AG04449 (cell line): Measurements from ENCODE around the gene RCBTB2.

Source experiments
- CTCF ChIA-PET: fragments of 350-600 bp; formaldehyde crosslinking; extraction: SDS; loops from one replicate; lab custom pipeline; 2021; ENCODE audit warnings: antibody characterized with exemption; lab: Yijun Ruan, JAX
- POLR2A ChIA-PET: fragments of 400-600, 350-600 bp; formaldehyde crosslinking; extraction: SDS; loops from one replicate; lab custom pipeline; 2020; ENCODE audit warnings: antibody characterized with exemption, inconsistent platforms; lab: Yijun Ruan, JAX
- DNase-seq: peaks from one replicate; pipeline ENCODE4 v3.0.0-alpha.2; 2010; ENCODE audit warnings: low read depth, low spot score
- H3K4me3 ChIP-seq: 2 replicates; pipeline ENCODE4 v1.5.1; 2011; ENCODE audit warnings: low read depth, mild to moderate bottlenecking, control low read depth, low read length
- CTCF ChIP-seq: IDR thresholded peaks from one replicate; pipeline ENCODE4 v1.5.1; 2011; ENCODE audit warnings: mild to moderate bottlenecking, moderate library complexity, low read length, control low read depth, inconsistent platforms; ENCODE audit not compliant: insufficient read depth; ENCODE audit errors: missing control alignments

RCBTB2 gene

GRCh38 chr13:48559638-48560320 lies 26.9 kb upstream of the RCBTB2 start:
- no peak overlapping the region for H3K4me3 ChIP-seq
- POLR2A ChIA-PET, result no interaction called here
- no peak for TF ChIP-seq CTCF
- no peak for DNase-seq
- CTCF ChIA-PET, result interaction anchor here (0.6 to 7.1 kb wide), 2 partner anchors 10 to 19 kb away, joined by 3 to 30 read pairs; no protein-coding TSS in a partner anchor

- ChIA-PET POLR2A (no interaction called here), CTCF (interaction anchor here (0.6 to 0.7 kb wide), 2 partner anchors 16 to 431 kb away, joined by 3 read pairs; no protein-coding TSS in a partner anchor)
- DNase-seq, result no peak
- no peak overlapping the region for H3K4me3 ChIP-seq
- TF ChIP-seq CTCF, result no peak
Observed at GRCh38 chr13:48556817-48557216, 23.9 kb upstream of the RCBTB2 start.

- ChIA-PET CTCF (no interaction called here), POLR2A (no interaction called here)
- H3K4me3 ChIP-seq, result no peak overlapping the region
- no peak for TF ChIP-seq CTCF
- no peak for DNase-seq
Observed at GRCh38 chr13:48555441-48555840, 22.6 kb upstream of the RCBTB2 start.

GRCh38 chr13:48551329-48551728 lies 18.4 kb upstream of the RCBTB2 start:
- POLR2A ChIA-PET, result no interaction called here
- no peak for DNase-seq
- H3K4me3 ChIP-seq, result no peak overlapping the region
- CTCF ChIA-PET, result interaction anchor here (2.1 kb wide), 1 partner anchor 9 kb away, joined by 5 read pairs; no protein-coding TSS in a partner anchor
- TF ChIP-seq CTCF, result no peak

- TF ChIP-seq CTCF, result no peak
- ChIA-PET POLR2A (no interaction called here), CTCF (no interaction called here)
- DNase-seq, result no peak
- H3K4me3 ChIP-seq, result no peak overlapping the region
Observed at GRCh38 chr13:48549658-48550057, 16.8 kb upstream of the RCBTB2 start.

GRCh38 chr13:48547663-48548092 lies 14.8 kb upstream of the RCBTB2 start:
- DNase-seq, result no peak
- H3K4me3 ChIP-seq, result no peak overlapping the region
- ChIA-PET POLR2A (no interaction called here), CTCF (no interaction called here)
- no peak for TF ChIP-seq CTCF
